ENCODE results near the gene CACNA1C.
"Not testable (repeated sequence)": the region's sequence is repeated elsewhere in the genome, so short reads cannot be mapped to it uniquely, and the experiment has no call there.

CACNA1C gene

DNA sequence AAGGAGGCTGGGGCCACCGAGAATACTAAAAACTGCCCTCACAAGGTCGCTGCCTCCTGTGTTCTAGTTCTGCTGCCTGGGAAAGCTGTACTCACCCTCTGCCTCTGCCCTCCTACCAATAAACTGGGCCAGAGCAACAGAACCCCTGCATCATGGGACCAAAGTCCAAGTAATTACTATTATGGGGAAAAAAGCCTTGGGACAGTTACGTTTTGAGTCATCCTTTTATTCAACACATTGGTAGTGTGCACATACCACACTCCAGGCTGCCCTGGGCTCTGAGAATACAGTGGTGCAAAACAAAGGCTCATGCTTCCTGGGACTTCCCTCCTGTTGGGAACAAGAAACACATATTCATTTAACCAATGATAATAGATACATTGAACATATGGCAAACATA is 49.0 kb downstream of the CACNA1C start:
- no peak overlapping the region for H3K27ac ChIP-seq

DNA sequence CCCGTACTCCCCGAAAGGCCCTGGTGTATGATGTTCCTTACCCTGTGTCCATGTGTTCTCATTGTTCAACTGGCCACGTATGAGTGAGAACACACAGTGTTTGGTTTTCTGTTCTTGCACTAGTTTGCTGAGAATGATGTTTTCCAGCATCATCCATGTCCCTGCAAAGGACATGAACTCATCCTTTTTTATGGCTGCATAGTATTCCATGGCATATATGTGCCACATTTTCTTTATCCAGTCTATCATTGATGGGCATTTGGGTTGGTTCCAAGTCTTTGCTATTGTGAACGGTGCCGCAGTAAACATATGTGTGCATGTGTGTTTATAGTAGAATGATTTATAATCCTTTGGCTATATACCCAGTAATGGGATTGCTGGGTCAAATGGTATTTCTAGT is 49.9 kb downstream of the CACNA1C start:
- not testable (repeated sequence) for H3K27ac ChIP-seq

More for the DNA sequence above, 49.0 kb downstream of the CACNA1C start:
- TF ChIP-seq ZFX (IDR thresholded peaks at IDR 0.05) = no peak
- TF ChIP-seq, protein P1, sequence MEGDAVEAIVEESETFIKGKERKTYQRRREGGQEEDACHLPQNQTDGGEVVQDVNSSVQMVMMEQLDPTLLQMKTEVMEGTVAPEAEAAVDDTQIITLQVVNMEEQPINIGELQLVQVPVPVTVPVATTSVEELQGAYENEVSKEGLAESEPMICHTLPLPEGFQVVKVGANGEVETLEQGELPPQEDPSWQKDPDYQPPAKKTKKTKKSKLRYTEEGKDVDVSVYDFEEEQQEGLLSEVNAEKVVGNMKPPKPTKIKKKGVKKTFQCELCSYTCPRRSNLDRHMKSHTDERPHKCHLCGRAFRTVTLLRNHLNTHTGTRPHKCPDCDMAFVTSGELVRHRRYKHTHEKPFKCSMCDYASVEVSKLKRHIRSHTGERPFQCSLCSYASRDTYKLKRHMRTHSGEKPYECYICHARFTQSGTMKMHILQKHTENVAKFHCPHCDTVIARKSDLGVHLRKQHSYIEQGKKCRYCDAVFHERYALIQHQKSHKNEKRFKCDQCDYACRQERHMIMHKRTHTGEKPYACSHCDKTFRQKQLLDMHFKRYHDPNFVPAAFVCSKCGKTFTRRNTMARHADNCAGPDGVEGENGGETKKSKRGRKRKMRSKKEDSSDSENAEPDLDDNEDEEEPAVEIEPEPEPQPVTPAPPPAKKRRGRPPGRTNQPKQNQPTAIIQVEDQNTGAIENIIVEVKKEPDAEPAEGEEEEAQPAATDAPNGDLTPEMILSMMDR (conservative IDR thresholded peaks at IDR 0.05) = no peak

DNA sequence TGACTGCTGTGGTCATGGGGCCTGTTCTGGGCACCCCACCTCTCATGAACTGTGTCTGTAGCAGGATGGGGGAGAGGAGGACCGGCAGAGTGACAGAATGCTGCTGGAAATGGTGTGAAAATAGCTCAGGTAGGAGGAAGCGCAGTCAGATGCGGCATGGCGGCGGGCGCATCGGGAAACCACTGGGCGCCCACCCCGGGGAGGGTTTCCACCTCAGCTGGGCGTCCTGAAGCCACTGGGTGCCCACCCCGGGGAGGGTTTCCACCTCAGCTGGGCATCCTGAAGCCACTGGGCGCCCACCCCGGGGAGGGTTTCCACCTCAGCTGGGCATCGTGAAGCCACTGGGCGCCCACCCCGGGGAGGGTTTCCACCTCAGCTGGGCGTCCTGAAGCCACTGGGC is 52.6 kb downstream of the CACNA1C start:
- not testable (repeated sequence) for H3K27ac ChIP-seq

DNA sequence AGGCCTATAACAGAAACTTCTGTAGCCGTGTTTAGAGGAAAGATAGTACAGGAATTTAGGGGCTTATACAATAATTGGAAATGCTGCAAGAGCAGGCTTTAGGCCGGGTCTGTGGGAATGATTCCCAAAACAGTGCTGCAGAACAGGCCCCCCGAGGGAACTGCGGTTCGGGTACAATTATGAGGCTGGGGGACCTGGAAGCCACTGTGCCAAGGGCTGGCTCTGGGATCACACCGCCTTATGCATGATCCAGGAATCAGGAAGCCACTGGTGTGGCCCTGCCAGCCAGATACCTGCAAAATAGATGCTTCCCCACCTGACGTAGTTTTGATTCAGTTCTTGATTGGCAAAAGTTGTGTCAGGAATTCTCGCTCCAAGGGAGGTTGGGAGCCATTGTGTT is 55.4 kb downstream of the CACNA1C start:
- no peak overlapping the region for H3K27ac ChIP-seq
- TF ChIP-seq ZFX (IDR thresholded peaks at IDR 0.05) = no peak
- TF ChIP-seq, protein P1 (conservative IDR thresholded peaks at IDR 0.05) = no peak

DNA sequence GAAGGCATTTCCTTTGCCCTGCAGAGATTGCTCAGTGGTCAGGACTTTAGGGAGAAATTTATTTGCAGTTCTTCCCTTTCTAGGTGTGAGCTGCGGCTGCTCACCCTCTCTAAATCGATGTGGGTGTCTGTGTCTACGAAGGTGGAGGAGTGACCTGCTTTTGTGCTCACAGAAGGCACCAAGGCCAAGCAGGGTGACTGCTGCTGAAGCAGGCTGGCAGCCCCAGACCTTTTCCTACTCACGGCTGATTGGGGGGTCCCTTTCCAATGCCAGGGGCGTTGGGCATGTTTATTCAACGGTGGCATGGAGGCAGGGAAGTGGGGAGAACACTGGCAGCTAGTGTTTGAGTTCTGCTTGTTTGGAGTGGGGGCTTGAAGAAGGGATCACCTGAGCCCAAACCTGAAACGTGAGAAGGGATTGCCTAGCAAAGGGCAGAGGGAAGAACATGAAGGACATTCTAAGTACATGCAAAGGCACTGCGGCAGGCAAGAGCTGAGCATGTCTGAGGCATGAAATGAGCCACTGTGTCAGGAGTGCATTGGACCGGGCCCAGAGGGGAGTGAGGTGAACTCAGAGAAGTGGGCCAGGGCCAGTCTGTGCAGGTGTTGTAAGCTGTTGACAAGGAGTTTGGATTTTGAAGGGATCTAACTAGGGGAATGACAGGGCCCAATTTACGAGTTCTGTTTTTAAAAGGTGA is 56.3 kb downstream of the CACNA1C start:
- H3K27ac ChIP-seq = no peak overlapping the region
- TF ChIP-seq, protein P1 (conservative IDR thresholded peaks at IDR 0.05) = no peak
- no peak for TF ChIP-seq ZFX (IDR thresholded peaks at IDR 0.05)

DNA sequence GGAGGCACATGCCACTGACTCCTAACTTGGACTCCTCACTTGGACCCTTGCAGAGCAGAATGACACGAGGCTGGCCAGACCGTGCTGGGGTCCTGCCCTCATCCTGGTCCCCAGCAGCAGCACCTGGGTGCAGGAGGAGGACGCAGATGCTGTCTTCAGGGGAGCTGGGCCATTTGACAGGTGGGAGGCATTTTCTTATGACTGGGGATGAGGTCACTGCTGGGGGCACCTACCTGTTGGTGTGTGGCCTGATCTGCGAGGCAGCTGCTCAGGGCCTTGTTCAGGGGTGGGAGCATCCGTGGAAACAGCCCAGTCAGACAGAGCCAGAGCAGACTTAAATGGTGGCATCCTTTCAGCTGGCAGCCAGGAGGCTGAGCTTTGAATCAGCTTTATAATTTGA is 57.3 kb downstream of the CACNA1C start:
- H3K27ac ChIP-seq = no peak overlapping the region
- TF ChIP-seq ZFX (IDR thresholded peaks at IDR 0.05) = no peak
- TF ChIP-seq, protein P1 (conservative IDR thresholded peaks at IDR 0.05) = no peak

DNA sequence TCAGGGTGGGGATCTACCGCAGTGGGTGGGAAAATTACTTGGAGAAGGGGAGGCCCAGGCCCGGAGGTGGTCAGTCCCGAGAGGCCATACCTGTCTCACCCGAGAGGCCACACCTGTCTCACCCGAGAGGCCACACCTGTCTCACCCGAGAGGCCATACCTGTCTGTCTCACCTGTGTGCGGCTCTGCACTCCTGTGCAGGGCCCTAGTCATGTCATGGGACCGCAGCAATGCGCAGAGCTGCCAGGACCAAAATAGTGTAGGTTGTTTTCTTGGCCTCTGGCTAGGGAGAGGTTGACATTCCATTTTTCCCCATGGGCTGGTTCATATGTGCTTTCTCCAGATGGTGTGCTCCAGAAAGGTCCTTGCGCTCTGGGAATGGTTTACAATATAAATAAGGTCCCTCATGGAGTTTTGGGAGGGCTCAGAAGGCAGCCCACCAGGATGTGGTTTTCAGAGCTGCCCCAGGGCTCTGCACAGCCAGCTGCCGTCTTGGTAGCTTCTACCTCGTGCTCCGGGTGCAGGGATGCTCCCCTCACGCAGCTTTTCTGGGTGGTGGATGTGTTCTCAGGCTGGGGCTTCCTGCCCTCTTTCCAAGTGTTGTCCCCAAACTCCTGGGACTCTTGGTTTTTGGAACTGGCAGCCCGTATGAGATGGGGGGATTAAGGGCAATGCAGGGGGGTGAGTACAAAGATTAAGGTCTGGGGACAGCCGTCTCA is 58.2 kb downstream of the CACNA1C start:
- no peak for TF ChIP-seq ZFX (IDR thresholded peaks at IDR 0.05)
- TF ChIP-seq, protein P1 (conservative IDR thresholded peaks at IDR 0.05) = no peak
- H3K27ac ChIP-seq = no peak overlapping the region

DNA sequence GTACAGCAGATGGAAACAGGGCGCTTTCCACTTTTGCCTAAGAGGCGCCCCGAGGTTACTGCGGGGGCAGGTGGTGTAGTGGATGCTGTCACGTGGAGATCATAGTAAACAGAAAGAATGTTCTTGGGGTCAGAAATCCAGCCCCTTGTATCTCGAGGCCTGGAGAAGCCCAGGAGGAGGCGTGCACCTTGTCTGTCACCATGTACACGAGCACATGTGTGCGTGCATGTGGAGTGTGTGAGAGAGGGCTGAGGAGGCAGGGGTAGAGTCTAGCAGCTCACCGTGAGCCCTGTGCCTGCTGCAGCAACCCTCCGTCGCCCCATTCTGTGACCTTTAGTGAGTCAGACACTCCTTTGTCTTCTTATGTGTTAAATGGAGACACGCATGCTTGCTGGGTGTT is 59.0 kb downstream of the CACNA1C start:
- TF ChIP-seq, protein P1 (conservative IDR thresholded peaks at IDR 0.05) = no peak
- TF ChIP-seq ZFX (IDR thresholded peaks at IDR 0.05) = no peak
- no peak overlapping the region for H3K27ac ChIP-seq

All from C4-2B (cell line).